NCI-H69 (cell line): Measurements from ENCODE around the gene ATG14.

Experiments
- DNase-seq: peaks from one replicate; lab custom pipeline; 2025; lab: John Stamatoyannopoulos, UW

Gene ATG14

DNA sequence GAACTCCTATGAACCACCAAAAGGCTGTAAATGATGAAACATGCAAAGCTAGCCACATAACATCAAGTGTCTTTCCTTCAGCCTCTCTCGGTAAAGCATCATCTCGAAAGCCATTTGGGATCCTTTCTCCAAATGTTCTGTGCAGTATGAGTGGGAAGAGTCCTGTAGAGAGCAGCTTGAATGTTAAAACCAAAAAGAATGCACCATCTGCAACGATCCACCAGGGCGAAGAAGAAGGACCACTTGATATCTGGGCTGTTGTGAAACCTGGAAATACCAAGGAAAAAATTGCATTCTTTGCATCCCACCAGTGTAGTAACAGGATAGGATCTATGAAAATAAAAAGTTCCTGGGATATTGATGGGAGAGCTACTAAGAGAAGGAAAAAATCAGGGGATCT, 61.2 kb downstream of the ATG14 start:
- DNase-seq, result no peak

DNA sequence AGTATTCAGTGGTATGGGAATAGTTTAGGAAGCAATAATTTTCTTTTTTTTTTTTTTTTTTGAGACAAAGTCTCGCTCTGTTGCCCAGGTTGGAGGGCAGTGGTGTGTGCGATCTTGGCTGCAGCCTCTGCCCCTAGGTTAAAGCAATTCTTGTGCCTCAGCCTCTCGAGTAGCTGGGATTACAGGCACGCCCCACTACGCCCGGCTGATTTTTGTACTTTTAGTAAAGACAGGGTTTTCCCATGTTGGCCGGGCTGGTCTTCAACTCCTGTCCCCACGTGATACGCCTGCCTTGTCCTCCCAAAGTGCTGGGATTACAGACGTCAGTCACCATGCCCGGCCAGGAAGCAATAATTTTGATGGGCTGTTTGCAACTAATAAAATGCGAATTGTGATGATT, 62.1 kb downstream of the ATG14 start:
- no peak for DNase-seq

DNA sequence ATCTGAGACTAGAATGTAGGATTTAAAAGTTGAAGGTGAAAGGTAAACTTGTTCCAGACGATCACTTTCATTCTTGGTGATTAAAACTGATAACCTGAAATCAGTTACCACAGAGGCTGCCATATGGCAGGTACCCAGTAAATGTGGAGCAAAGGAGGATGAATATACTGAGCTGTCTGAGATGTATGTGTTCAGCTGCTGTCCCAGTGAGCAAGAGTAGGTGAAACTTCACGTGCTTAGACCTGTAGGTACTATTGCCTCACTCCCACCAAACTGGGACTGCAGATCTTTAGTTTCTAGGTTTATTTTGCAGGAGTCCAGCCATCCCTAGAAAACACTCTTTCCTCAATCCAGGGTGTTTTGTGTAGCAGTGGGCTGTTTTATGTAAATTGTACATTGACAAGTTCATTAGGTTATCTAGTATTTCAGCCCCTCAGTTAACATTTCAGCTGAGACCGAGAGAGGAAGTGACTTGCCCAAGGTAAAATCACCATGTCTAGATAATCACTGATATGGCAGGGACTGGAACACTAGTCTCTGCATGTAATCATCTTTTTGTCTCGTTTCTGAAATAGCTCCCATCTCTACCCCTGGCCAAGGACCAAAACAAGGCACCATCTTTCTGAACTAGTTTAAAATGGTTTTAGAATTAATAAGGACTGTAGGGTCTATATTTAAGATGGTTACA, 62.7 kb downstream of the ATG14 start:
- DNase-seq, result peak; percentile 81

DNA sequence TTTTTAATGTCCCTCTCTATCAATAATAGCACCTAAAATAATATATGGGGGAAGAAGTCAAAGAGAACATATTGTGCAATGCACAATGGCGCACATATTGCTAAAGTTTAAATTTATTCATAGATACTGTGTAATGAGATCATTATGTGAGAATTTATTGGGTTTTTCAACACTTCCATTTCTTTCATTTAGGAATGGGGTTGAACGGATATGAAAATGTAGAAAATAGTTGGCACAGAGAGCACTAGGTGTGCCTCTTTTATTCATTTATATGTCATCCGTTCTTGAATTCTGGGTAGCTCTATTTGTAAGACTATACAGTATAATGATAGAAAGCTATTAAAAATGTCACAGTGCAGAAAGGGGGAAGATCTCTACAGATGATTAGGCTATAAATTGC, 63.9 kb downstream of the ATG14 start:
- no peak for DNase-seq

DNA sequence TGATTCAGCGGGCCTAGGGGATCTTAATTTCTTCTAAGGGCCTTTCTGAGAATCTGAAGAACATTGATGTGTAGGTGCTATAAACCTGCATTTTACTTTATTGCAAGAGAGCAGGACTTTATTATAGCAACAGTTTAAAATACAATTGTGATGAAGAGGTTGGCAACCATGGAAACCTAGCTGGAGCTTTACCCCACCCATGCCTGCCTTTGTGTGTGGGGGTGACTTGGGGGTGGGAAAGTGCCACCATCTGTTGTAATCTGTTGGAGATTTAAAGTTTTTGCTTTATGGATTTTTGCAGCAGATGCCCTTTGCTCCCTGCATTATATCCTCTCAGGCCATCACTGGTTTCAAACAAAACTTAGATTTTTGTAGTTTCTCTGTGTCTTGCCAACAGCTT, 64.6 kb downstream of the ATG14 start:
- peak; percentile 71 for DNase-seq

DNA sequence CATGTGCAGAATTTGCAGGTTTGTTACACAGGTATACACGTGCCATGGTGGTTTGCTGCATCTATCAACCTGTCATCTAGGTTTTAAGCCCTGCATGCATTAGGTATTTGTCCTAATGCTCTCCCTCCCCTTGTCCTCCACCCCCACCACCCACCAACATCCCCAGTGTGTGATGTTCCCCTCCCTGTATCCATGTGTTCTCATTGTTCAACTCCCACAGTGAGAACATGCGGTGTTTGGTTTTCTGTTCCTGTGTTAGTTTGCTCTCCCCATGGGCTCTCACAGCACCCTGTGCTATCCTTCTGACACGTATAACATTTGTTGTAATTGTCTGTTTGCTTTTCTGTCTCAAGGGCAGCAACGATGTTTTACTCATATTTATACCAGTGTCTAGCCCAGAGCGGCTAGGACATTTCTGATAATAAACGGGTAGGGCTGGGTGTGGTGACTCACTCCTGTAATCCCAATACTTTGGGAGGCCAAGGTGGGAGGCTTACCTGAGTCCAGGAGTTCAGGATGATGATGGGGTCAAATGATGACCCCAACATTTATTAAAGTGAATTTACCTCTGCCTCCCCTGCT, 67.0 kb downstream of the ATG14 start:
- DNase-seq, result peak; percentile 98

DNA sequence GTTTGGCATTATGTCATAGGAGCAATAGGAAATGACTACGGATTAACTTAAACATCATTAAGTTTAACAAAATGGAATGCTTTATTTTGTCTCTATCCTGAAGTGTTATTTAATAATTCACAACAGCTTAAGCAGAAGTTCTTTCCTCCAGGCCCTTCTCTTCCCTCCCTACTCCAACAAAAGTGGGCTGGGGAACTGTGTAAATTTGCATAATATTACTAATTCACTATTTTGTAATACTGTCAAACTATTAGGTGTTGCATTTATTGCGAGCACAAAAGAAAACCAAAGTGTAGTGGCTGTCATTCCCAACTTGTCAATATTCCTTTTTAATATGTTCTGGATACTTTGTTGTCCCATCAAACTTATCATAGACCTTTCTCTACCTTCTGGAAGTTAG, 69.8 kb downstream of the ATG14 start:
- DNase-seq, result no peak

DNA sequence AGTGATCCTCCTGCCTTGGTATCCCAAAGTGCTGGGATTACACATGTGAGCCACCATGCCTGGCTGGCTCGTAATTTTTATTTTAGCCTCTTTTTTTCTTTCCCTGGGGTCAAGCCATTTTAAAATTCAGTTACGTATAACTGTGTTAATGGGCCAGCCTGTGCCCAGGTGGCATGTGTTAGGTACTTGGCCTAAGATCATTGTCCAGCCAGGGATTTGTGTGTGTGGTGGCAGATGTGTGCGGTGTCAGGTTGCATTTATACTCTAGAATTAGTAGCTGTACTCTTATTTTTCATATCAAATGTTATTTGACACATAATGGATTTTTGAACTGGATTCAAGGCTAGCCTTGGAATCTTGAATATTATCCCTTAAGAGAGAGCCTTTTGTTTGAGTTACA, 71.1 kb downstream of the ATG14 start:
- peak; percentile 95 for DNase-seq

DNA sequence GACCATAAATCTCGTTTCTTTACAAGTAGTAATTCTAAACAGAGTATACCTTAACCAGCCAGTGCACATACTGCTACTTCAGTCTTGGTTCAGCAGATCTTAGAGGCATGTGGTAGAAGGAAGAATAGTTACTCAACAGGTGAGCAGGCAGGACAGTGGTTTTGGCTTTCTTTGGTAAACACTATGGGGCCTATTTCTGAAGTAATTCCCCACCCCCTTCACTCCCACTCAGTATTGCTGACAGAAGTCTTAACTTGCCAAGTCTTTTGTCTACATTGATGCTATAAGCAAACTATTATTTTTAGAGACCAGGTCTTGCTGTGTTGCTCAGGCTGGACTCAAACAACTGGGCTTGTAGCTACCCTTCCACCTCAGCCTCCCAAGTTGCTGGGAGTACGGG, 71.9 kb downstream of the ATG14 start:
- DNase-seq, result peak; percentile 90

DNA sequence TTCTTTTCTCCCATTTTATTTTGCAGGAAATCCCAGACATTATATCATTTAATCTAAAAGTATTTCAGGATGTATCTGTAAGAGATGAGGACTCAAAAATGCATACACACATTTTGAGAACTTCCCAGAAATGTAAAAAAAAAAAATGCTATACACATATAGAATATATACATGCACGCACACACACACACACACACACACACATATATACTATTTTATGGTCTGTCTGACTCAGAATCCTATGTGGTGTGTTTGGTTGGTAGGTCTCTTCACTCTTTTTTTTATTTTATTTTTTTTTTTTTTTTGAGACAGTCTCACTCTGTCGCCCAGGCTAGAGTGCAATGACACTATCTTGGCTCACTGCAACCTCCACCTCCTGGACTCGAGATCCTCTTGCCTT, 74.9 kb downstream of the ATG14 start:
- DNase-seq, result no peak

DNA sequence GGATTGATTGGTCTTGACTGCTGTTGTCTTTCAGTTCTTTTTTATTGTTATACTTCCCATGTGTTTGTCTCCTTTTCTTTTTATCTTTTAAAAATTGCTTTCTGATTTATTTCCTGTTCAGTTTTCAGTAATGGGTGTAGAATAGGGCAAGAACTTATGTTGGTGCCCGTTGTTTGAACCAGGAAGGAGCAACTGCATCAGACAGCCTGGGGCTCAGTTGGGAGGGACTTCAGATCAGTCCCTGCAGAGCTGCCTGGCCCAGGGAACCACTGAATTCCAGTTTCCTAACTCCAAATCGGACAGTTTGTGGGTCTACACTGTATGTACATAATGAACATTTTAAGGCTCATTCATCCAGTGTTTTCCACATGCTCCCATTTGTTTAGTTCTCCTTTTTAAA, 75.5 kb downstream of the ATG14 start:
- peak; percentile 91 for DNase-seq

DNA sequence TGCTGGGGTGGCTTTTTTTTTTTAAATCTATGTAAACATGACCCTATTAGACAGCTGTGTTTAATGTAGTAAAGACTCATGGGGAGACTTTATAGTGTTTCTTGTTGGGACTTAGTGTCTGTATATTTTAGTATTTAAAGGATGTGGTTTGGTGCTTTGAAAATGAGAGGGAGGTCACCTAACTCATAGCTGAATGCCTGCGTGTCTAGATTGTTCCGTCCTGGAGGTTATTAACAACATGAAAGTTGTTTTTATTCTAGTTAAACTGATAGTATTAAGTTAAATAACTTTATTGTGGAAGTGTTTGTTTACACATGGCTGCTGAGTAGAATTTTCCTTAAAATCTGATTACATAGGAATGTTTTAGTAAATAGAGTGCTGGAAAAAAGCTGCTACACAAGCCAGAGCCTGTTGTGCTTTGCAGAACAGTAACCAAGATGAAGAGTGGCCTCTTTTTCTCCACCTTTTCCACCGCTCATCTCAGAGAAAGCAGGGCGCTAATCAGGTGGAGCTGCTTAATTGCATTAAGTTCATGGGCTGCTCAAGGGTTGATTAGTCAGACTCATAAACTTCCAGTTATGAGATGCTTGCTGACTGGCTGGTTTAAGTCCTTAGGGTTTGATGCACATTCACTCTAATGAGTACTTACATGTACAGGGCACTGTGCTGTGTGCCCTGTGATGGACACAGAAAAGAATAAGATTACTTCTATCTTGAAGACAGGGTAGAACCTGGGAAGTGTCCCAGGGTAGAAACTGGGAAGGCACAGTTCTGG, 77.7 kb downstream of the ATG14 start:
- peak; percentile 71 for DNase-seq

DNA sequence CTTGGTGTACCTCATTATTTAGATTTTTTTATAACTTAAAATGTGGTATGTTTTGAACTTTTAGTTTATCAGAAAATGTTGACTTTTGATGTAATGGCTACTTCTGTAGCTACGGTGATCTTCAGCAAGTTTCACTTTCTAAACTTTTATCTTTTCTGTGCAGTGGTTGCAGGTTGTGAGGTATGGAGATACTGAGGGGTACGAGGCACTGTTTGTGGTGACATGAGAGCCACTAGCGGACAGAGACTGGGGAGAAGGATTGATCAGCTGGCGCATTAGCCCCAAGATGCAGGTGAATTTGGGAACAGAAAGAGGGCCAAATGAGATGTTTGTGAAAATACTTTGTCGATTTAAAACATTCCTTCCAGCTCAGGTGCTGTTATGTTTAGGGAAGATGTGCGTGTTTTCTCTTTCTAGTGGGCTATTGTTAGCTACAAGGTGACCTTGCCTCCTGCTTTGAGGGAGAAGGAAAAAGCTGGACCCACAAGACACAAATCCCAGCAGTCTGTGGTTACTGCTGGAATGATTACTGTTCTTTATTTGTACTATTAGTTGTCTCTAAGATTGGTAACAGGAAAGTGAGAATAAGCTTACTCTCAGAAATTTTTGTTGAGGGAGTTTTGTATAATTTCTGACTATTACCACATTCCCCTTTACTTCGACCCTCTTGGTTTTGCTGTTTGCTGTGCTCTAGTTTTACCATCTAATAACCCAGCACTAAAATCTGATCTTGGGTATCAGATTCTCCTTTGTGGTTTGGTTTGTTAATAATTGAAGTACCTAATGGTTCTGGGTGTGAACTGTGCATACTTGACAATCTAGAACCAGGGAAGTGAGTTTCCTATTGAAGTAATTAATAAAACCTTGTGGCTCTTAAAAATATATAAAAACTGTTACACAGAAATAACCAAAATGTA, 78.7 kb downstream of the ATG14 start:
- peak; percentile 28 for DNase-seq

DNA sequence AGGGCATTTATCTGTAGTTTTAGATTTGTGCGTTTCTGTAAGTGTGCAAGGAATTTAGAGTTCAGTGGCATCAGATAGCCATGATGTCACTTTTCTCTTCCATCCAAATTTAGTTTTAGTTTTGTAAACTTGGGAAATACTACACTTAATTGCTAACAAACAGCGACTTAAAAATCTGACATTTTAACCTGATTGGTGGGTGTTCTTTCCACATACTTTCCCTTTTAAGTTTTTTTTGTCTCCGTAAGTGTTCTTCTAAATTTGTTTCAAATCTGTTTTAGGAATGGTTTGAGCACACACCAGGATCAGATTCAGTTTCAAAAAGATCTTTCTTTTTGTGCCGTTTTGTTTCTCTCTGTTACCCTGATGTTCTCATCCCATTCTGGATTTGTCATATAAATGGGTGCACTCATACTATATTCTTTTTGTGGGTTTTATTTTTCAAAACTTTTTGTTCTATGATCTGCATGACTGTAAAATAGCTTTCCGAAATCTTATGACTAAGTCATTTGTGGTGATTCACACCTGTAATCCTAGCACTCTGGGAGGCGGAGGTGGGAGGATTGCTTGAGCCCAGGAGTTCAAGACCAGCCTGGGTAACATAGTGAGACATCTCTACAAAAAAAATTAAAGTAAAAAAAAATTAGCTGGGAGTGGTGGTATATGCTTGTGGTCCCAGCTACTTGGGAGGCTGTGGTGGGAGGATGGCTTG, 81.5 kb downstream of the ATG14 start:
- DNase-seq, result no peak

DNA sequence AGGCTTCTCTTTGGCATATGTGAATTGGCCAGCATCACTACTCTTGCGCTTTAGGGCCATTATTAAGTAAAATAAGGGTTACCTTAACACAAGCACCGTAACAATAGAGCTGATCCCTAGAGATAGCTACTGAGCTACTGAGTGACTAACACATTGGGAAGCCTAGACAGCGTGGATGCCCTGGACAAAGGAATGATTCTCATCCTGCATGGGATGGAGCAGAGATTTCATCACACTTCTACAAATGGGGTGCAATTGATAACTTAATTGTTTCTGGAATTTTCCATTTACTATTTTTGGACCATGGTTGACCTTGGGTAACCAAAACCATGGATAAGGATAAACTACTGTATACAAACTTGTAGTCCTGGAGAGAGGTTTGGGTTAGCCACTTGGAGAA, 83.3 kb downstream of the ATG14 start:
- DNase-seq, result peak; percentile 67

DNA sequence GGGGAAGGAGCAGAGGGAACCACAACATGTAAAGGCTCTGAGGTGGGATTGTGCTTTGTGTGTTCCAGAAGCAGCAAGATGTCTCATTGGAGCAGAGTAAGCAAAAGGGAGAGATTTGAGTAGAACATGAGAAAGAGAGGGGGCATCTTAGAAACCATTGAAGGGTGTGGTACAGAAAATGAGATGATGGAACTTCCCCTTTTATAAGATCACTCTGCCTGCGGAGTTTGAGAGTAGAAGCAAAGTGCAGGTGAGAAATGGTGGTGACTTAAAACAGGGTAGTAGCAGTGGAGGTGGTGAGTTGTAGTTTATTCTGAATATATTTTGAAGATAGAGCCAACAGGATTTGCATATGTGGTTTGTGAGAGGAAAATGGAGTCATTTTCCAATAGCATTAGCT, 84.5 kb downstream of the ATG14 start:
- no peak for DNase-seq

DNA sequence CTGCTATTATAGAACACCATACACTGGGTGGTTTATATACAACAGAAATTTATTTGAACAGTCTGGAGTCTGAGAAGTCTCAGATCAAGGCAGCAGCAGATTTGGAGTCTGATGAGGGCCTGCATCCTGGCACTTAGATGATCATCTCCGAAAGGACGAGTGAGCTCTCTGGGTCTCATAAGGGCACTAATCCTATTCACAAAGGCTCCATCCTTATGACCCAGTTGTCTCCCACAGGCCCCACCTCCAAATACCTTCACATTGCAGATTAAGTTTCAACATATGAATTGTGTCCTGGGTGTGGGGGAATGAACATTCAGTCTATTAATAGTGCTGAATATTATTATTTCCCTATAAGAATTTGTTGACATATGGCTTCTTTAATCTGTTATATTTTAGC, 86.8 kb downstream of the ATG14 start:
- no peak for DNase-seq

DNA sequence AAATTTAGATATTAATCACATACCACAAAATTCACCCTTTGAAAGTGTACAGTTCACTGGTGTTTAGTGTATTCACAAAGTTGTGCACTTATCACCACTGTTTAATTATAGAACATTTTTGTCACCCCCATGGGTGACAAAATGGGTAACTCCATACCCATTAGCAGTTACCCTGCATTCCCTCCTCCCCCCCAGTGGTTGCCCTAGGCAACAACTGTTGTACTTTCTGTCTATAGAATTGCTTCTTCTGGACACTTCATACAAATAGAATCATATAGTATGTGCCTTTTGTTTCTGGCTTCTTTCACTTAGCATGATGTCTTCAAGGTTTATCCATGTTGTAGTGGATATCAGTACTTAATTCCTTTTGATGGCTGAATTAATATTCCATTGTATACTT, 87.7 kb downstream of the ATG14 start:
- peak; percentile 57 for DNase-seq

DNA sequence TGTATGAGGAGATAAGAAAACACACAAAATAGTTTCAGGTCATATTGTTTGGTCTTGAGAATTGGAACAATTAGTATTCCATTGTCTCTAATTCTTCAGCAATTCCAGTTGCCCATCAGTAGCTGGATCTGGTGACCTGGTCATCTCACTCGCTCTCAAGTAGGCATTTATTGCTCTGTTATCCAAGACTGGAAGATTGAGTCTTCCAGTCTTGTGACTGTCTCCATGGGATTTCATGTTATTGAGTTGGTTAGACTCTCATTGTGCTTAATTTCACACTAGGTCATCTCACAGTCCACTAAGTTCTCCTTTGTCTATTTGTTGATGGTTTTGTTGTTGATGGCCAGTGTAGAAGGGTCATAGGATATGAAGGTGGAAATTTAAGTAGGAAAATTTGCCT, 92.9 kb downstream of the ATG14 start:
- DNase-seq, result no peak

DNA sequence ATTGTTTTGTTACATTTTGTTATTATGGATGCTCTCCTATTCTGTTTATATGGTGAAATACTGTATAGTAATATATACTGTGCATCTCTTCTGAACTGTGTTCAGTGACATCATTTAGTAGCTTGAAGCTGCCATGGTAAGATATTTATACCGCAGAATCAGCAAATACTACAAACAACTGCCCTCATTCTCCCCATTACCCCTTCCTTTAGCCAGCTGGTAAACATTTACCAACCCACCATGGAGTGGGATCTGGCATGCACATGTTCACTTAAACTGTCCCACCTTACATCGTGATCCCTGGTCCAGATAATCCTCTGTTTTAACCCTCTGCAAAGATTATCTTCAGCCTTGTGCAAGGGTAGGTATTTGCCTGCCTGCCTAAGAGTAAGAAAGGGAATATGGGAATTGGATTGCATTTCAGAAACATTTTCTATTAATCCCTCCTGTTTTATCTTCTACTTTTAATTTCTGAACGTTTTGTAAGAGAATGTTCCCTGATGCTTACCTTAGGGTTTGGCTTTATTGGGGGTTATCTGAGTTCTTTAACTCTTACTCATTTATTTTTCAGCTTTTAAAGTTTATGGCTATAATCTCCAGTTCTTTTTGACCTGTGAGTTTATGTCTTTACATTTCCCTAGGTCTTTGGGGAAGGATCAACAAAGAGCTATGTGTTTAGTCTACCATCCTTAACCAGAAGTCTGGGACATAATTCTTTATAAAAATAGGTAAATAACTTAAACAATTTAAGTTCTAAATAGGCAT, 93.9 kb downstream of the ATG14 start:
- DNase-seq, result no peak

DNA sequence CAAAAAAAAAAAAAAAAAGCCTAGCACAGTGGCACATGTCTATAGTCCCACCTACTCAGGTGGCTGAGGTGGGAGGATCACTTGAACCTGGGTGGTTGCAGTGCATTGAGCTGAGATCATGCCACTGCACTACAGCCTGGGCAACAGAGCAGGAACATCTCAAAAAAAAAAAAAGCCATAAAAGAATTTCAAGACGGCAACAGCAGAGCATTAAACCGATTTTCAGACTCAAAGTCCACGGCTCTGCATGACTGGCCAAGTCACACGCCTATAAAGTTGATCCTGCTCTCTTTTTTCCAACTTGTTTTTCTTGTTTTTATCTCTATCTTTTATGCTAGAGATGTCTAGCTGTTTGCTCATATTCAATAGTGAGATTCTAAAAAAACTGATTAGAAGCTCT, 95.1 kb downstream of the ATG14 start:
- no peak for DNase-seq
